GM18505 (cell line): ENCODE measurements around the gene ATE1.
"Not testable (repeated sequence)": the region's sequence is repeated elsewhere in the genome, so short reads cannot be mapped to it uniquely, and the experiment has no call there.

Experiments used
- ATAC-seq: cut with Tn5 transposase; IDR thresholded peaks from one replicate; pipeline ENCODE4 v1.9.1; 2021; ENCODE audit not compliant: unreplicated experiment
- POLR2A ChIP-seq: IDR thresholded peaks from 4 replicates; pipeline ENCODE4 v1.6.1; 2011; ENCODE audit warnings: borderline replicate concordance; ENCODE audit not compliant: insufficient read depth, insufficient read length; ENCODE audit errors: extremely low read depth

The ATE1 gene

DNA sequence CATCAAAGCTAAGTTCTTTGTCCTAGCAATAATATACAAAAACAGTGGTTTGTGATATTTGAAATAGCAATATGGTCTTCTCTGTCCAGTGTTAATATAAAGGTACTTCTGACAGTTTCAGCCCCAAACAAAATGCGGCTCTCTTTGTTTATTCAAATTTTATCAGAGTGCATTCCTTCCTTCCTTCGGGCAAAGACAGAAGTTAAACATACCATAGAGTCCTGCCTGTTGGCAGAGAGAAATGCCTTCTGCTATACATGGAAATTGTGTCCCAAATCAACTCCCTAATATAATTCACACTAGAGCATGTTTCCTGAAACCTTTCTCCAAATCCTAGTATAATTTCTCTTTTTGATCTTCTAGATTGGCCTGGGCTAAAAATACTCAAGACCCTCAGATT lies 21.2 kb upstream of the ATE1 start:
- no peak for ATAC-seq
- TF ChIP-seq POLR2A = no peak

DNA sequence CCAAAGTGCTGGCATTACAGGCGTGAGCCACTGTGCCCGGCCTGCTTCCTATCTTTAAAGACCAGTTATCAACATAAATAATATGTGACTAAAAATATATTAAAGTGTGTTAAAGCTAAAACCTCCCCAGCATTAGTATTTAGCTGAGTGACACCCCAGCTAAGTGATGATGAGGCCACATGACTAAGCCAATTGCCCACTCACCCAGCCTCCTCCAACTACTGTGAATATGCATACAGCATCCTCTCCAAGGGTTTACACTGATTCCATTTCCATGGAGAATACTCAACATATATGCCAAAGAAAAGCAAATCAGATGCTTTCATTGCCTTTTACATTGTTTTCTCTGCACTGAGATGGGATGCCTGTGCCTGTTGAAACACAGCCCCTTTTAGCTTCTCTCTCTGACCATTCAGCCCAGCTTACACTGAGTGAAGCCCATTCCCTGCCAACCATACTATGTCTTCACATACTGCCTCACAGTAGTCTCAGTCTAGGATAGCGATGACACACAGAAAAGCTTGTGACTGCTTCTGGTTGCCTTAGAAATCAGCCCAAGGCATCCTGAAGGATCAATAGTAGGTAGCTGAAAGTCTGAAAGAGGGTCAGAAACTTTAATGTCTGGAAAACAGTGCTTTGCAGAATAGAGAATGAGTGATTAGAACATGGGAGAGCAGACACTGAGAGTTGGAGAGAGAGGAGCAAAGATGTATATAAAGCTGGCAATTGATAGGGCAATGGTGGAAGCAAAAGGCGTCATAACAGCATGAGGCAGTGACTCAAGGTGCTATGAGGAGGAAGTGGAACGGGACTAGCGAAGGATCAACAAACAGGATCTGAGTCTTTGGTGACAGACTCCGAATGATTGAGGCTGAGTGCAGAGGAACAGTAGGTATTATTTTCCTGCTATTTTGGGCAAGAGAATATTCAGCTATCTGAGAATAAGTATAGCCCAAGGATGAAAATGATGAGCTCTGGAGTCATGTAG lies 19.8 kb upstream of the ATE1 start:
- no peak for ATAC-seq
- no peak for TF ChIP-seq POLR2A

DNA sequence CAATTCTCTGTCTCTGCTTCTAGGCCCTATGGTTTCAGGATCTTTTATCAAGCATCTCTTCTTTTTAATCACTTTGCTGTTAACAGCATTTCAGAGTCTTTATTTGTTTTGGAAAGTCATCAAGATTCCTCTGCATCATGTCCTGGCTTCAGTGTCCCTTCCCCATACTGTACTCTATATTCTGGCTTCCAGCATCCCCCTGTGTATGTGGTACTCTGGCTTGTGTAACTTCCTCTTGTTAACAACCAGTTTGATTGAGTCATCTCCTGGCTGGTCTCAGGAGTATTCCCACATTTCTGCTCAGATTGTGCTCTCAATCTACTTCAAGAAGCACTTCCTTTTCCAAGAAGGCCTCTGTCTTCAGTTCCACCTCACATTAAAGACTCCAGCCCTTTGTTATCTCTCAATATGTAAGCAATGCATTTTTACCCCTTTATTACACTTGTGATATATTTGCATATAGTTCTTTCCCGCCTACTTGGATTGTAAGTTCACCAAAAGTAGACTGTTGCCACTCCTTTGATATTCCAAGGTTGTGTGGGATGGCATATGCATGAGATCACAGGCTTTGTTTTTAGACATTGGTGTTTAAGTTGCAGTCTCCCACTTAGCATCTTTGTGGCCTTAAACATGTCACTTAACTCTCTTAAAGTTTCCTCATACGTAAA lies 15.1 kb upstream of the ATE1 start:
- ATAC-seq = no peak
- no peak for TF ChIP-seq POLR2A

DNA sequence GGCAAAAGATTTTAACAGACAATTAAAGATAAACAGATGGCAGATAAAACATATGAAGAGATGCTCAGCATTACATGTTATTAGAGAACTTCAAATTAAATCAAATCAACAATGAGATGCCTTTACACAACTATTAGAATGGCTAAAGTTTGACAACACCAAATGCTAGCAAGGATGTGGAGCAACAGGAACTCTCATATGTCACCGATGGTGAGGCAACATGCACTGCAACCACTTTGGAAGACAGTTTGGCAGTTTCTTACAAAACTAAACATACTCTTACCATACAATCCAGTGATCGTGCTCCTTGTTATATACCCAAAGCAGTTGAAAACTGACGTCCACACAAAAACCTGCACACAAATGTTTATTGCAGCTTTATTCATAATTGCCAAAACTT lies 13.7 kb upstream of the ATE1 start:
- no peak for ATAC-seq

DNA sequence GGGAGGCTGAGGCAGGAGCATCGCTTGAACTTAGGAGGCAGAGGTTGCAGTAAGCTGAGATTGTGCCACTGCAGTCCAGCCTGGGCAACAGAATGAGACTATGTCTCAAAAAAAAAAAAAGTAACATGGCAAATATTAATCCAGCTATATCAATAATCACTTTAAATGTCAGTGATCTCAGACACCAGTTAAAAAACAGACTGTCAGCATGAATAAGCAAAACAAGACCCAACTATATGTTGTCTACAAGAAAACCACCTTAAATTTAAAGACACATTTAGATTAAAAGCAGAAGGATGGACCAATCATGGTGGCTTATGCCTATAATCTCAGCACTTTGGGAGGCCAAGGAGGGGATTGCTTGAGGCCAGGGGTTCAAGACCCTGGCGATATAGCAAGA lies 8.5 kb upstream of the ATE1 start:
- TF ChIP-seq POLR2A = no peak
- no peak for ATAC-seq

More for the DNA sequence above, 13.7 kb upstream of the ATE1 start:
- TF ChIP-seq POLR2A = no peak

DNA sequence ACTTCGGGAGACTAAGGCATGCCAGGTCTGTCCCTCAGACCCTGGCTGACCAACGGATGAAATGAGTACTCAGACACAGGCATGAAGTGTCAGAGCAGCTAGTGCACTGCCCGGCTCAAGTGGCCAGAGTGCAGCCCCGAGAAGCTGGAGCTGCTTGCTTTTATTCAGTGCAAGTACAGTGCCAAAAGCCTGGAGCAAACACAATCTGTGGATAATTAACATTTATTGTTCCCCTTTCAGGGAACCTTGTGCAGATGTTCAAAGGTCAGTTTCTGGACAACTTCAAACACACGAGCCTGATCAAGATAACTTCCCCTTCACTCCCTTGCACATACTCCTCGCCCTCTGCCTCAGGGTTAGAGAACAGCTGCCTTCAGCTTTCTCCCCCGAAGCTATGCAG lies 7.9 kb upstream of the ATE1 start:
- ATAC-seq = no peak
- TF ChIP-seq POLR2A = no peak

DNA sequence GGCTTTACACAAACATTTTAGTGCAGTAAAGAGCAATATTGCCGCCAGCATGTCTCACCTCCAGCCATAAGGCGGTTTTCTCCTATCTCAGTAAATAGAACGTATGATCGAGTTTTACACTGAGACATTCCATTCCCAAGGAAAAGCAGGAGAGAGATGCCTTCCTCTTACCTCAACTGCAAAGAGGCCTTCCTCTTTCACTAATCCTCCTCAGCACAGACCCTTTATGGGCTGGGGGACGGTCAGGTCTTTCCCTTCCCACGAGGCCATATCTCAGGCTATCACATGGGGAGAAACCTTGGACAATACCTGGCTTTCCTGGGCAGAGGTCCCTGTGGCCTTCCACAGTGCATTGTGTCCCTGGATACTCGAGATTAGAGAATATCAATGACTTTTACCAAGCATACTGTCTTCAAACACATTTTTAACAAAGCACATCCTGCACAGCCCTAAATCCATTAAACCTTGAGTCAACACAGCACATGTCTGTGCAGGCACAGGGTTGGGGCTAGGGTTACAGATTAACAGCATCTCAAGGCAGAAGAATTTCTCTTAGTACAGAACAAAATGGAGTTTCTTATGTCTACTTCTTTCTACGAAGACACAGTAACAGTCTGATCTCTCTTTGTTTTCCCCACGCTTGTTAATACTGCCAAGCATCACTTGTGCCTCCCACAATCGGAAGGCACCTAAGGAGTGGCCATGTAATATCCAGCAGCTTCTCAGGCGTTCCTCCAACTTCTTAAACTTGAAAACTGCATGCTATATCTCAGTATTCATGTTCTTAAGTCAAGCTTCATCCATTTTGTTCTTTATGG lies 2.6 kb upstream of the ATE1 start:
- not testable (repeated sequence) for ATAC-seq

DNA sequence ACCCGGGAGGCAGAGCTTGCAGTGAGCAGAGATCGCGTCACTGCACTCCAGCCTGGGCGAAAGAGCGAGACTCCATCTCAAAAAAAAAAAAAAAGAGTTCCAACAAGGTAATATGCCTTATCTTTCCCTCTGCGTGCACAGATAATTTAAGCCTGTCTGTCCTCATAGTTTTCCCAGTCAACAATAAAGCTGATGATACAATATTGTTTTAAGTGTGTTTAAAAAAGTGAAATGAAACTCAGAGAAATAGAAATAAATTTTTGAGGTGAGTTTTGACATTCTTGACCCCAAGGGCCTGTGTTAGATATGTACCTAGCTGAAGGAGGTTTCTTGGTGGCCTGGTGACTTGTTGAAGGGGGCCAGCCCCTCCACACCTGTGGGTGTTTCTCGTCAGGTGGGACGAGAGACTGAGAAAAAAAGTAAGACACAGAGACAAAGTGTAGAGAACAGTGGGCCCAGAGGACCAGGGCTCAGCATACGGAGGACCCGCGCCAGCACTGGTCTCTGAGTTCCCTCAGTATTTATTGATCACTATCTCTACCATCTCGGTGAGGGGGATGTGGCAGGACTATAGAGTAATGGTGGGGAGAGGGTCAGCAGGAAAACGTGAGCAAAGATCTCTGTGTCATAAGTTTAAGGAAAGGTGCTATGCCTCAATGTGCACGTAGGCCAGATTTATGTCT lies 1.9 kb upstream of the ATE1 start:
- ATAC-seq = not testable (repeated sequence)

DNA sequence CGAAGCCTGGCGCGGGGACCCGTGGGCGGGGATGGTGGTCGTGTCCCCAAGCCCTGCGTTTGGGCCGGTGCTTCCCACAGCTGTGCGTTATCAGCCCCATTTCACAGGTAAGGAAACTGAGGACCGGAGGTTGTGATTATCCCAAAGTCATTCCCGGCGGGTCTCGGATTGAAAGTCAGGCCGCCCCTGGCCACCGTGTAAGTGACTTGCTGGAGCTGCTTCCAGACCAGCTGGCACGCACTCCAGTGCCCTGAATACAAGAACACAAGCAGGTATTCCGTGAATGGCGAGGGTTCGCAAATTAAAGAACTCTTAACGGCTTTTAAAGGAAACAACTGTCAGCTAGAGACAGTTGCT lies 675 bp upstream of the ATE1 start:
- no peak for TF ChIP-seq POLR2A
- peak; percentile 0 for ATAC-seq

DNA sequence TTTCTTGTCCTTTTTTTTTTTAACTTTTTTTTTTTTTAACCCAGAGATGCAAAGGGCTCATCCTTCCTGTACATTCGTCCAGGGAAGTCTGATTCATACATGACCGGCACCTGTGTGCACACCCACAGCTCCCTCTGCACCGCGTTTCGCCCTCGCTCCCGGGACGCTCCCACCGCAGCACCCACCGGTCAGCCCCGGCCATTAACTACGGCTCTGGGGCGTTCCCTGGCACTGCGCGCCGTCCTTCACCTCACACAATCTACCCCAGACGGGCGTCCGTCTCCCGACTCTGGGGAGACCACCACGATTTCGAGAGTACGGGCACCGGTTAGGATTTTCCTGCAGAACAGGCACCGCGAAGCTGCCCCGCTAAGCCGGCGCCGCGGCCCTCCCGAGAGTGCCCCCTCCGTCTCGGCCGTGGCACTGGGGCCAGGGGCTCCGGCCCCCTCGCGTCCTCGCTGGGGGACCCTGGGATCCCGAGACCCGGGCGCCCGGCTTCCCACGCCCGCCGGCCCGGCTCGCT lies 452 bp downstream of the ATE1 start:
- no peak for TF ChIP-seq POLR2A
- ATAC-seq = peak; percentile 44

DNA sequence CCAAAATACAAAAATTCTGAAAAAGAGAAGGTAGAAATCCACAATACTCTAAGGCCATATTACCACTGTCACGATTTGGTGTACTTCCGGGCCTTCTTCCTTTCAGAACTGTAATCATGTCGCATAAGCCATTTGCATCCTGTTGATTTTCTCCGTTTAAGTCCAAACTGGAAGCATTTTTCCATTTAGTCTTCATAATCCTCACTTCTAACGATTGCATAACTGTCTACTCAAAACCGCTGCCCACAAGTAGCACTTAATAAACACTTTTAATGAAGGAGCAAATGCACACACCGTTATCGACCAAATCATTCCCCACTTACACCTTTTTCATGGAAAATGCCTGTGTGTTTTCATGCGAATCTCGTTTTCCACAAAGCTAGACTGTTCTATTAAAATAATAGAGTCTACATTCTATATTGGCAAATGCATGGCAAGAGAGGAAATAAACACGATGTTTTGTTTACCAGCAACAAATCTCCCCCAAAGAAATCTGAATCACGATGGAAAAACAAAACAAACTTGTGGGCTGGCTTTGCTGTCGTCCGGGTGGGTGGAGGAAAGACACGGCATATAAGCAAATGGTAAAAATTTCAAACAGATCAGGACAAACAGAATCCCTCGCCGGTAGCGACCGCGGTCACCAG lies 1.0 kb downstream of the ATE1 start:
- ATAC-seq = peak; percentile 7
- TF ChIP-seq POLR2A = no peak

DNA sequence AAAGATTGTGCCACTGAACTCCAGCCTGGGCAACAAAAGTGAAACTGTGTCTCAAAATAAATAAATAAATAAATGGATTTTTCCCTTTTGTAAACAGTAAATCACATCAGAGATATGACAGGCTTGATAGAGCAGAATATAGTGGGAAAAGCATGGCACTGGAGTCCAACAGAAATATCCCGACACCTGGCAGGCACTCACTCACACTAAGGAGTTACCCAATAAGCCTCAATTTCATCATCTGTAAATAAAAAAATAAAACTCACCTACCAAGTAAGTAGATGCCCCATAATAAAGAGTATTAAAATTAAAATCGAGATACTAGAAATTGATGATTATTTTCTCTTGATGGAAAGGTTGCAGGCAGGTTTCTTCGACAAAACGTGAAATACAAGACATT lies 1.7 kb downstream of the ATE1 start:
- ATAC-seq = no peak
- no peak for TF ChIP-seq POLR2A
